ENCODE measurements around the gene THSD4.

- no peak for TF ChIP-seq CTCF (conservative IDR thresholded peaks at IDR 0.05 in 1 of 2, IDR thresholded peaks at IDR 0.05 in 1 of 2; ENCODE audit: low read depth in 1 of 2, low read length in 2 of 2)
- no peak for TF ChIP-seq EZH2 (IDR thresholded peaks at IDR 0.05; ENCODE audit: low read length, missing control alignments)
These were observed 113.1 kb downstream of the THSD4 start for GRCh38 chr15:71228403-71228802.

All from fibroblast of lung (primary cell).